ENCODE data around the gene TEK.

TEK gene

DNA sequence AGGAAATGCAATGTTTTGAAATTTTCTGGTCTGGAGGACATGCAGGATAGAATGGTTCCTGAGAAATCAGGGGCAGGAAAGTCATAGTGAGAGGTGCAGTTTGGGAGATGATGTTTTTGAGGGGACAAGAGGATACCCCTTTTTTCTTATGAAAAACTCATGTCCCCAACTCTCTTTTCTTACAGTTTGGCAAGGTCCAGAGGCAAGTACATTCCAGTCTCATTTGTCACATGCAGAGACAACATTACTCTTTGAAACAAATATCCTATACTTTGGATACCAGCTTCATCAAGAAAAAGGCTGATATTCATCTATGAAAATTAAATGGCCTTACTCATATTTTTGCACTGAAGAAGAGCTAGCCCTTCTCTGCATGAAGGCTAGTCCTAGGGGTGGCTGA is 139.7 kb downstream of the TEK start:
- DNase-seq (ENCODE audit: low read depth) = no peak
- H3K4me3 ChIP-seq (ENCODE audit: low read depth, low read length) = no peak overlapping the region
- TF ChIP-seq, protein P1, sequence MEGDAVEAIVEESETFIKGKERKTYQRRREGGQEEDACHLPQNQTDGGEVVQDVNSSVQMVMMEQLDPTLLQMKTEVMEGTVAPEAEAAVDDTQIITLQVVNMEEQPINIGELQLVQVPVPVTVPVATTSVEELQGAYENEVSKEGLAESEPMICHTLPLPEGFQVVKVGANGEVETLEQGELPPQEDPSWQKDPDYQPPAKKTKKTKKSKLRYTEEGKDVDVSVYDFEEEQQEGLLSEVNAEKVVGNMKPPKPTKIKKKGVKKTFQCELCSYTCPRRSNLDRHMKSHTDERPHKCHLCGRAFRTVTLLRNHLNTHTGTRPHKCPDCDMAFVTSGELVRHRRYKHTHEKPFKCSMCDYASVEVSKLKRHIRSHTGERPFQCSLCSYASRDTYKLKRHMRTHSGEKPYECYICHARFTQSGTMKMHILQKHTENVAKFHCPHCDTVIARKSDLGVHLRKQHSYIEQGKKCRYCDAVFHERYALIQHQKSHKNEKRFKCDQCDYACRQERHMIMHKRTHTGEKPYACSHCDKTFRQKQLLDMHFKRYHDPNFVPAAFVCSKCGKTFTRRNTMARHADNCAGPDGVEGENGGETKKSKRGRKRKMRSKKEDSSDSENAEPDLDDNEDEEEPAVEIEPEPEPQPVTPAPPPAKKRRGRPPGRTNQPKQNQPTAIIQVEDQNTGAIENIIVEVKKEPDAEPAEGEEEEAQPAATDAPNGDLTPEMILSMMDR (IDR thresholded peaks at IDR 0.05; ENCODE audit: low read depth, low read length) = no peak
- TF ChIP-seq MYC (IDR thresholded peaks at IDR 0.05; ENCODE audit: low read depth, low read length) = no peak
- no peak for TF ChIP-seq POLR2A (IDR thresholded peaks at IDR 0.05; ENCODE audit: extremely low read depth, insufficient read length)
- TF ChIP-seq, protein P2, sequence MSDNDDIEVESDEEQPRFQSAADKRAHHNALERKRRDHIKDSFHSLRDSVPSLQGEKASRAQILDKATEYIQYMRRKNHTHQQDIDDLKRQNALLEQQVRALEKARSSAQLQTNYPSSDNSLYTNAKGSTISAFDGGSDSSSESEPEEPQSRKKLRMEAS (IDR thresholded peaks at IDR 0.05; ENCODE audit: low read depth, low read length) = no peak

DNA sequence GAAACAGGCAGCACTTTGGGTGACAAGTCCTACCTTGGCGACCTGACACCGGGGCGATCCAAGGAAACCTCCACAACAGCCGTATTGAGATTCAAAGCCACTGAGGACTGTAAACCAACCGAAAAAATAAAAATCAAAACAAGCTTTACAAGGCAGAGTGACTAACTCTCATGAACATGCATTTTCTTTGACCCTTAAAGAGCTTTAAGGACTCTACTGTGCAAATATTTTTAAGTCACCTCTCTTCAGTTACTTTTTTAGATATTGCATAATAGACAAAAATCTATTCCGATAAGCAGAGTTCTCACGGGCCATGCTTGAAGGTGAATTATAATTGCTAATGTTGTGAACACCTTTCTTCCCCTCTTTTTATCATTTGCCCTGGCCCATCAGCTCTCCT is 149.6 kb downstream of the TEK start:
- TF ChIP-seq, protein P2 (IDR thresholded peaks at IDR 0.05; ENCODE audit: low read depth, low read length) = no peak
- TF ChIP-seq MYC (IDR thresholded peaks at IDR 0.05; ENCODE audit: low read depth, low read length) (no peak), POLR2A (IDR thresholded peaks at IDR 0.05; ENCODE audit: extremely low read depth, insufficient read length) (no peak)
- TF ChIP-seq, protein P1 (IDR thresholded peaks at IDR 0.05; ENCODE audit: low read depth, low read length) = no peak
- no peak overlapping the region for H3K4me3 ChIP-seq (ENCODE audit: low read depth, low read length)
- DNase-seq (ENCODE audit: low read depth) = no peak

DNA sequence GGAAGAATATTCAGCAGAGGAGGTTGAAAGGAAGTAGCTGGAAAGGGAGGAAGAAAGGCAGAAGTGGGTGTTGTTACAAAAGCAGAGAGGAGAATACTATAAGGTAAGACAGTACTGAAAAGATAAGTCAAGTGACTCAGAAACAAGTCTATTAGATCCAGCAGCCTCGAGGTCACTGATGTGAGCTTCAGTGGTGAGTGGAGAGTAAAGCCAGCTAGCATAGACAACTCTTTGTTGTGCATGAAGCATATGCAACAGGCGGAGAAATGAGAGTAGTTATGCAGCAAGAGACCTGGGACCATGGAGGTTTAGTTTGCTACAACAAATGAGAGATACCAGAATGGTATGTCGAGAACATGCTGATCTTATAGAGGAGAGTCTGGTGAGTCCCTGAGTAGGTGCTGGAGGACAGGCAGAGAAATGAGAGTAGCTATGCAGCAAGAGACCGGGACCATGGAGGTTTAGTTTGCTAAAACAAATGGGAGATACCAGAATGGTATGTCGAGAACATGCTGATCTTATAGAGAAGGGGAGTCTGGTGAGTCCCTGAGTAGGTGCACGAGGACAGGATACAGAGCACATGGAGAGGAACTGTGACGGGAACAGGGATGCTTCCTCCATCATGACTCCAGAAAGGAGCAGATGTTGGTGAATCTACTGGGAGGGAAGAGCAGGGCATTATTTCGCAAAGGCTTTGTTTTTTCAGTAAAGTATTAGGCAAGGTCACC is 151.9 kb downstream of the TEK start:
- no peak for DNase-seq (ENCODE audit: low read depth)
- TF ChIP-seq, protein P2 (IDR thresholded peaks at IDR 0.05; ENCODE audit: low read depth, low read length) = no peak
- TF ChIP-seq MYC (IDR thresholded peaks at IDR 0.05; ENCODE audit: low read depth, low read length) (no peak), POLR2A (IDR thresholded peaks at IDR 0.05; ENCODE audit: extremely low read depth, insufficient read length) (no peak)
- TF ChIP-seq, protein P1 (IDR thresholded peaks at IDR 0.05; ENCODE audit: low read depth, low read length) = no peak
- H3K4me3 ChIP-seq (ENCODE audit: low read depth, low read length) = no peak overlapping the region

DNA sequence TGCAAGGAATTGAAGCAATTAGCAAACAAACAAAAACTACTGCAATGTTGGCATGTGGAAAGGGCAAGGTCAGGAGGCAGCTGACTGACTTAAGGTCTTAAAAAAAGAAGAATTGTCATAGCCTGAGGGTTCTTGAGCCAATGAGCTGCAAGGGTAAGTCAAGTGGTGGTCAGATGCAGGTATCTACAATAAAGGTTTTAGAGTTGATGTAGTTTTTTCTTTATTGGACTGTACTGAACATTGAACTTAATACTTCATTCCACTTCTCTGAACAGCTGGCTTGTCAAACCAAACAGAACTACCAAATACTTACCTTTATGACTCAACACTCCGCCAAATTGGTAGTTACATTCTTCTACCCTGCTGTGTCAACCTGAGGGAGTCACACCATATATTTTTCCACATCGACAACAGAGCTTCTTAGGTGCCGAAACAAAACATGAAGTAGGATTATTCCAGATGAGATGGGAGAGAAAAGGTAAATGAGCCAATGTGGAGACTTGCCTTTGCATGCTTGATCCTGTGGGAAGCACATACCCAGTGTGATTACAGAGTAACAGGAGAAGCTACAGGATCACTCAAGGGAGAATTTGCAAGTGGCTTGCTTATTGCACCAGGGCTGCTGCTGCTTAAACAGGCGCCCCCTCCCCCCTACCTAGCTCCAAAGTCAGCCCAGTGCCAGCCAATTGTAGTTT is 152.6 kb downstream of the TEK start:
- no peak for DNase-seq (ENCODE audit: low read depth)
- no peak for TF ChIP-seq MYC (IDR thresholded peaks at IDR 0.05; ENCODE audit: low read depth, low read length)
- TF ChIP-seq, protein P2 (IDR thresholded peaks at IDR 0.05; ENCODE audit: low read depth, low read length) = no peak
- no peak for TF ChIP-seq POLR2A (IDR thresholded peaks at IDR 0.05; ENCODE audit: extremely low read depth, insufficient read length)
- TF ChIP-seq, protein P1 (IDR thresholded peaks at IDR 0.05; ENCODE audit: low read depth, low read length) = no peak
- H3K4me3 ChIP-seq (ENCODE audit: low read depth, low read length) = no peak overlapping the region

DNA sequence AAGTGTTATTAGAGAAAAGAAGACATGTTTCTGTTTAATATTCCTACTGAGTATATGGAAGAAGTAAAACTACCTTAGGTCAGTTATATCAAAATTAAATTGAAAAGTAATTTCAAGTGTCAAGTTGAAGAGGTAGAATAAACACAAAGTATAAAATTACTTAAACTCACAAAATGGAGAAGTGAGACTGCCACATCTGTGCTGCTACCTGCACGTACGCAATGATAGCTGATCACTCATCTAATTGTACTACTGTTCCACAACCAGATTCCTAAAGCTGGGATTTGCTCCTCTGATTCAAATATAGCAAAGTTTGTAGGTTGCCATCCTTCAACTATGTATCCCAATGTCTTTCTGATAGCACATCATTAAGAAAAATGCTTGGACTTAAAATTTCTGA is 163.1 kb downstream of the TEK start:
- H3K4me3 ChIP-seq (ENCODE audit: low read depth, low read length) = no peak overlapping the region
- DNase-seq (ENCODE audit: low read depth) = no peak
- TF ChIP-seq POLR2A (IDR thresholded peaks at IDR 0.05; ENCODE audit: extremely low read depth, insufficient read length) = no peak
- TF ChIP-seq MYC (IDR thresholded peaks at IDR 0.05; ENCODE audit: low read depth, low read length) = no peak
- TF ChIP-seq, protein P1 (IDR thresholded peaks at IDR 0.05; ENCODE audit: low read depth, low read length) = no peak
- TF ChIP-seq, protein P2 (IDR thresholded peaks at IDR 0.05; ENCODE audit: low read depth, low read length) = no peak
